Esophagus muscularis mucosa (tissue), 4 donors: Measurements from ENCODE around the gene SETD2. TPM values are rescaled to one million over a fixed set of nuclear protein-coding genes. Genes with fewer than 3 reads are reported as not detected.

Experiments
- DNase-seq: peaks from one replicate; pipeline ENCODE4 v3.0.0-alpha.2; 2017; ENCODE audit errors: extremely low spot score
- H3K27ac ChIP-seq, 4 donors: fragments of 200-600 bp; sonication (generic); replicated peaks in 1 of 4; 1 replicate in 3 of 4; 2 replicates in 1 of 4; pipeline ENCODE4 v1.5.1; 2016 to 2019; ENCODE audit warnings: mild to moderate bottlenecking in 1 of 4
- H3K27me3 ChIP-seq, 4 donors: fragments of 200-600 bp; sonication (generic); one replicate each; pipeline versions ENCODE4 v1.5.1 to v1.6.0; 2016 to 2019
- H3K36me3 ChIP-seq, 4 donors: fragments of 200-600 bp; sonication (generic); one replicate each; pipeline ENCODE4 v1.5.1; 2016 to 2019
- H3K4me1 ChIP-seq, 4 donors: fragments of 200-600 bp; sonication (generic); one replicate each; pipeline ENCODE4 v1.5.1; 2016 to 2019
- H3K4me3 ChIP-seq, 4 donors: fragments of 200-600 bp; sonication (generic); 1 replicate in 2 of 4; 2 replicates in 2 of 4; pipeline ENCODE4 v1.5.1; 2016 to 2019; ENCODE audit warnings: mild to moderate bottlenecking in 4 of 4, moderate library complexity in 1 of 4
- H3K9me3 ChIP-seq, 4 donors: fragments of 200-600 bp; sonication (generic); 1 replicate in 3 of 4; 2 replicates in 1 of 4; pipeline ENCODE4 v1.5.1; 2016 to 2019
- EP300 ChIP-seq: sonication (generic); formaldehyde crosslinking; IDR thresholded peaks from one replicate; pipeline ENCODE4 v1.6.1; 2017; ENCODE audit warnings: antibody characterized with exemption
- POLR2A ChIP-seq: fragments of 450-650 bp; IDR thresholded peaks from one replicate; pipeline ENCODE4 v1.6.1; 2017; ENCODE audit warnings: antibody characterized with exemption, moderate library complexity, mild to moderate bottlenecking, low read depth
- POLR2AphosphoS5 ChIP-seq, 2 donors: sonication (generic); formaldehyde crosslinking; IDR thresholded peaks; one replicate each; pipeline ENCODE4 v1.6.1; 2017; ENCODE audit warnings: antibody characterized with exemption in 2 of 2
- WGBS: methylation state at CpG from one replicate; pipeline ENCODE4 v1.1.5; 2018; 5-methylcytosine and 5-hydroxymethylcytosine counted together
- intact Hi-C: fragments of 100-400 bp; cut with DNase I; formaldehyde crosslinking; loops from one replicate; pipeline ENCODE4 v1.15.1; 2023
- total RNA-seq, 4 donors: library from RNA; depleted of rRNA; stranded (reverse); fragments of >200 nt; gene quantifications; one replicate each; pipeline versions ENCODE4 v1.1.0 to v1.2.1, GENCODE V29; 2016
- TF ChIP-seq, protein P1 (sequence below), 3 experiments: fragments of 200-600 bp in 2 of 3; fragments of 450-650 bp in 1 of 3; sonication (generic) in 2 of 3; IDR thresholded peaks; one replicate each; pipeline ENCODE4 v1.5.1; 2017 to 2019; ENCODE audit warnings: antibody characterized with exemption in 3 of 3, mild to moderate bottlenecking in 2 of 3, moderate library complexity in 1 of 3

SETD2 gene
- total RNA-seq, 4 donors from 2014 or later, result 52.2 to 66.4 (median 56.8) TPM

DNA sequence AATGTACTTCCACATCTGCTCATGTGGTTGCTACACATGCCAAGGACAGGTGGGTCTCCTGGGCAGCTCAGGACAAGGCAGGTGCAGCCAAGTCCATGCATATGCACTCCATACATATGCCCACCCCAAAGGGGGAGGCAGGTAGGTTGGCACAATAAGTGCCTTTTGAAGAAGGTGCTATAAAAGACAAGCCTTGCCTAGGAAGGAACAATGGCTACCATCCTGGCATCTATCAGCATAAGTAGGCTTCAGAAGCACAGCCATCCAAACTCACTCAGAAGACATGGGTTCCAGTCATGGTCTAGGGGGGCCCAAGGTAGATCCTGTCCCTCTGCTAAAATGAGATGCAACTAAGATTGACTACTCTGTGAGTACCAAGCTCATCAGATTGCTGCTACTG, 149.9 kb downstream of the SETD2 start:
- H3K27ac ChIP-seq, result no peak overlapping the region
- no peak for TF ChIP-seq POLR2A
- TF ChIP-seq, protein P1, sequence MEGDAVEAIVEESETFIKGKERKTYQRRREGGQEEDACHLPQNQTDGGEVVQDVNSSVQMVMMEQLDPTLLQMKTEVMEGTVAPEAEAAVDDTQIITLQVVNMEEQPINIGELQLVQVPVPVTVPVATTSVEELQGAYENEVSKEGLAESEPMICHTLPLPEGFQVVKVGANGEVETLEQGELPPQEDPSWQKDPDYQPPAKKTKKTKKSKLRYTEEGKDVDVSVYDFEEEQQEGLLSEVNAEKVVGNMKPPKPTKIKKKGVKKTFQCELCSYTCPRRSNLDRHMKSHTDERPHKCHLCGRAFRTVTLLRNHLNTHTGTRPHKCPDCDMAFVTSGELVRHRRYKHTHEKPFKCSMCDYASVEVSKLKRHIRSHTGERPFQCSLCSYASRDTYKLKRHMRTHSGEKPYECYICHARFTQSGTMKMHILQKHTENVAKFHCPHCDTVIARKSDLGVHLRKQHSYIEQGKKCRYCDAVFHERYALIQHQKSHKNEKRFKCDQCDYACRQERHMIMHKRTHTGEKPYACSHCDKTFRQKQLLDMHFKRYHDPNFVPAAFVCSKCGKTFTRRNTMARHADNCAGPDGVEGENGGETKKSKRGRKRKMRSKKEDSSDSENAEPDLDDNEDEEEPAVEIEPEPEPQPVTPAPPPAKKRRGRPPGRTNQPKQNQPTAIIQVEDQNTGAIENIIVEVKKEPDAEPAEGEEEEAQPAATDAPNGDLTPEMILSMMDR (IDR thresholded peaks at IDR 0.05), result no peak
- no peak for TF ChIP-seq EP300
- no peak for TF ChIP-seq POLR2AphosphoS5 (IDR thresholded peaks at IDR 0.05)
- H3K27me3 ChIP-seq, result no peaks in the 10 kb centered on the region
- intact Hi-C loops, result no loop called here
- H3K4me1 ChIP-seq, result peaks cover 8 to 11% (median 10%) of the 10 kb centered on the region in 4 donors
- H3K36me3 ChIP-seq, result peaks cover 21 to 64% (median 44%) of the 10 kb centered on the region in 4 donors
- no peak overlapping the region for H3K4me3 ChIP-seq
- no peak for DNase-seq
- no peaks in the 10 kb centered on the region for H3K9me3 ChIP-seq

DNA sequence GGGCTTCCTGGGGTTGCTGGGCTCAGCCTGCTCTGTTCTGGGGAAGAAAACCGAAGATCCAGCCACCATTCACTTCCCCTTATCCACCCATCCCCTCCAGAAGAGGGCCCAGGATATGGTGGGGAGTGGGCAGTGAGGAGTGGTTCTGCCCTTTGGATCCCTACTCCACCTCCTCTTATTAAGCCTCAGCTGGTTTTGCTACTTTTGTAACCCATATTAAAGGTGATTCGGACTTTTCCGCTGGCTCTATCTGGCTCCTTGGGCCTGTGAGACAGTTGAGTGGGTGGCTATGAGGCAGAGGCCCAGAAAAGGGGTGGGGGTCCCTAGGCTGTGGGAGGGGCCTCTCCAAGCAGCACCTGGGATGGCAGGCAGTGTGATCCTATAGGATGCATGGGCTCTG, 150.7 kb downstream of the SETD2 start:
- Histone ChIP-seq H3K27me3 (no peaks in the 10 kb centered on the region), H3K9me3 (no peaks in the 10 kb centered on the region), H3K4me1 (peaks cover 12 to 15% (median 15%) of the 10 kb centered on the region in 4 donors), H3K4me3 (no peak overlapping the region), H3K36me3 (peaks cover 20 to 56% (median 39%) of the 10 kb centered on the region in 4 donors), H3K27ac (no peak overlapping the region)
- no peak for DNase-seq
- TF ChIP-seq, protein P1 (IDR thresholded peaks at IDR 0.05), result no peak
- TF ChIP-seq POLR2AphosphoS5 (IDR thresholded peaks at IDR 0.05) (no peak), EP300 (no peak), POLR2A (no peak)
- intact Hi-C loops, result no loop called here
- WGBS, result 93% methylated on average over 3 of the region's 3 CpGs

DNA sequence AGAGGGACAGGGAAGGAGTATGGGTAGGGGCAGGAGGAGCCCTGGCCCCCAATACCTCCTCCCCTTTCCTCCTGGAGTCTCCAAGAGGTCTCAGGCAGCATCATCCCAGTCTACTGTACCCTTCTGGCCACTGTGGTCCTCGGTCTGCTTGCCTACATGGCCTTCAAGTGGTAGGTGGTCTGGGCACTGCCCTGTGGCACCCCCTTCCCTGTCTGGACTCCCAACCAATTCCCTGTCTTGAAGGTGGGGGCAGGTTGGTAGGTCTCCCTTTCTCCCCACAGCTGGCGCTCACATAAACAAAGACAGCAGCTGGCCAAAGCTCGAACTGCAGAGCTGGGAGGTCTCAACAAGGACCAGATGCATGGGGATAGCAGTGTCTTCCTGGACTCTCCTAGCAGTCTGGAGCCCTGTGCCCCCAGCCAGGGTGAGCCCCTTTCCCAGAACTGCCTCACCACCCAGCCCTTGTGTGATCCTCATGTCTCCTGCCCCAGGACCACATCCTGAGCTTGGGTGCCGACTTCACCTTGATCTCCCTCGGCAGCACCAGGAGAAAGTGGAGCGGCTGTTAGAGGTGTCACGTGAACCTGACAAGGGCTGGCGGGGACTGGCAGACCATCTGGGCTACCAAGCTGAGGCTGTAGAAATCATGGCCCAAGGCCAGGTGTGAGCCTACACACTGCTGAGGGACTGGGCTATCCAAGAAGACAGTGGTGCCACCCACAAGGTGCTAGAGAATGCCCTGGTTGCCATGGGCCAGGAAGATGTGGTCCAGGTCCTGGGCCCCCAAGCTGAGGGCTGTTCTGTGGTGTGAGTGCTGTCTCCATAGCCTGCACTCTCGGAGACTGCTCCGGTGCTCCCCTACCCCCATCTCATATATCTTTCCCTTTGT, 151.3 kb downstream of the SETD2 start:
- whole genome bisulfite sequencing, result 90% methylated on average over 5 of the region's 10 CpGs
- H3K36me3 ChIP-seq, result peaks cover 14 to 49% (median 33%) of the 10 kb centered on the region in 4 donors

DNA sequence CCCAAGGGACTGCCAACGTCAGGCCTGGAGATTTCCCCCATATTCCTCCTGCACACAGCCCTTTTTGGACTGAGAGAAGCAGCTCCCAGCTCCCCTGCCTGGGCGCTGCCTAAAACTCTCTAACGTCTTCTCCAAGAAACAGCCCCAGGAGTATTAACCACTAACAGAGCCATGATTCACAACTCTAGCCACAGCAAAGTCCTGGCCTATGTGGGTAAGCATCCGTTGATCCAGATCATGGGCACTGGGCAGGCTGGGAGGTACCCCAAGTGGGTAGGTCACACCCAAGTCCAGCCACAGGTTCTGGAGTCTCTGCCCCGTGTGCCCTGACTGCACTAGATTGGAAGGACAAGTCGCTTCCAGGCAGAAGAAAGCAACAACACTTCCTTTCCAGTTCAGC, 152.5 kb downstream of the SETD2 start:
- DNase-seq, result no peak

More for the DNA sequence above, 151.3 kb downstream of the SETD2 start:
- no peak for DNase-seq
- no peaks in the 10 kb centered on the region for H3K9me3 ChIP-seq
- H3K4me1 ChIP-seq, result peaks cover 12 to 15% (median 15%) of the 10 kb centered on the region in 4 donors
- intact Hi-C loops, result no loop called here
- no peak for TF ChIP-seq POLR2AphosphoS5 (IDR thresholded peaks at IDR 0.05)
- TF ChIP-seq POLR2A, result no peak
- no peak for TF ChIP-seq EP300
- TF ChIP-seq, protein P1 (IDR thresholded peaks at IDR 0.05), result no peak
- H3K27me3 ChIP-seq, result no peaks in the 10 kb centered on the region
- no peak overlapping the region for H3K4me3 ChIP-seq
- no peak overlapping the region for H3K27ac ChIP-seq

More for the DNA sequence above, 152.5 kb downstream of the SETD2 start:
- Histone ChIP-seq H3K4me3 (no peak overlapping the region), H3K27me3 (no peaks in the 10 kb centered on the region), H3K27ac (no peak overlapping the region), H3K36me3 (peaks cover 1 to 48% (median 22%) of the 10 kb centered on the region in 4 donors), H3K9me3 (no peaks in the 10 kb centered on the region), H3K4me1 (peaks cover 12 to 15% (median 15%) of the 10 kb centered on the region in 4 donors)
- intact Hi-C loops, result no loop called here
- WGBS, result 82% methylated on average over 4 of the region's 6 CpGs
- no peak for TF ChIP-seq POLR2AphosphoS5 (IDR thresholded peaks at IDR 0.05)
- TF ChIP-seq, protein P1 (IDR thresholded peaks at IDR 0.05), result no peak
- TF ChIP-seq POLR2A, result no peak
- TF ChIP-seq EP300, result no peak
